Measurements from ENCODE around the gene HOXB3.
"Not testable (repeated sequence)": the region's sequence is repeated elsewhere in the genome, so short reads cannot be mapped to it uniquely, and the experiment has no call there.

Gene HOXB3

DNA sequence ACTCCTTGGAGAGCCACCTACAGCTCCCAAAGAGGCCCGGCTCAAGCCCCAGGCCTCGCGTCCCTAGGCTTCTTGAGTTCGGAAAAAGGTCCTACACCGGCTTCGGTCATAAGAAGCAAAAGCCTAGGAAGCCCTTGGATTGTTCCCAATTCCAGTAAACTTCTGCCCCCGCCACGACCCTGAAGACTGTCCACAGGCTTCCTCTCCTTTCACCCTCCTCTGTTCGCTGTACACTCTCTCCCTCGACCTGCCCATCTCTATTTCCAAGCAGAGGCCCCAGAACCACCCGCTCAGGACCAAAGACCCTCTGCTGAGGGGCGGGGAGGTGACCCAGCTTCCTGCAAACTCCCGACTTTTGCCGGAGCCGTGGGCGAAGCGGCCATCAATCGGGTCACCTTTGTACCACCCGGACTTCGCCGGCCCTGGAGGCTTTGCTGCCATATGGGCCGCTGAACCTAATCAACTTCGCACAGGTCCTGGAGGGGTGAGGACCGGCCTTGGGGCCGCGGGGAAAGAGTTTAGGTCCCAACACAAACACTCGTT is 47.9 kb downstream of the HOXB3 start:
- no peak for DNase-seq

DNA sequence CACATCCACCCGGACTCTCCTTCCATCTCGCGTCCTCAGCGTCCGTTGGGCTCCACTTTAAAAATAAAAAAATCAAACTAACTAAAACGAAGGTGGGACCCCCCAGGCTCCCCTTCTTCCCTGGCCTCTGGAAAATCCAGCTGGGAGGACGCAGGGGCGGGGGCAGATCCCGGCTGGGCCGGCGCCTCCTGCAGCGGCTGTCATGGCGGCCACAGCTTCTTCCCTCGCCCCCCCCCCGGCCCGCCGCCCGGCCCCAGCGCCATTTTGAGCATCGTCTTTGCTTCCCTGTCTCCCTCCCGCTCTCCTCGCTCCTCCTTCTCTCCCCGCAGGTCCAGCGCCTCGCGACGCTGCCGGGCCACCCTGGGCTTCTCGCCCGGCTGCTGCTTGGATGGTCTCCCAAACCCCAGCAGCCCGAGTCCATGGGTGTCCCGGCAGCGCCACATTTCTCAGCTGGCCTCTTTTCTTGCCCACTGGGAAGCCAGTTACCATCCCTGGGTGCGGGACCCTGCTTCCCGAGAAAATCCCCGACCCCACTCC is 48.4 kb downstream of the HOXB3 start:
- DNase-seq: no peak

DNA sequence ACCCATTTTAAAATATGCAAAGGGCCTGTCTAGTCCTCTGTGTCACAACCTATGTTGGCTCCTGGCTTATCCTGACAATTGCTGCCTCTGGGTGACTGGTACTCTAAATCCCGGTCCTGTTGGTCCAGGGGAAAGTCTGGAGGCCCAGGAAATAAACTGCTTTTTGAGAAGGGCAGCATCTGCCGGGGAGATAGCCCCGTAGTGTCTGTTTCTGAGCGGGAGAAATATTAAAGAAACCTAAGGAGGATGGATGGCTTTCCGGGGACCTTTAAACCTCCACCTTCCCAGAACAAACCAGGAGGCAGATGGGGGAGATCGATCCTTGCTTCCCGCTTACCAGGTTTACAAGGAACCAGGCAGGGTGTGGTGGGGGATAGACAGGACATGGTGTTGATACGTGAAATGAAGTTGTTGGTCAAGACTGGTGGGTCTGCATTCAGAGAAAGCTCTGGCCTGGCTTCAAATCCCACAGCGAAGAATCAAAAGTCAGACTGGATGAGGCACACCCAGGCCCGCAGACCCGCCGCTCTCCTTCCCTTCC is 48.9 kb downstream of the HOXB3 start:
- no peak for DNase-seq

DNA sequence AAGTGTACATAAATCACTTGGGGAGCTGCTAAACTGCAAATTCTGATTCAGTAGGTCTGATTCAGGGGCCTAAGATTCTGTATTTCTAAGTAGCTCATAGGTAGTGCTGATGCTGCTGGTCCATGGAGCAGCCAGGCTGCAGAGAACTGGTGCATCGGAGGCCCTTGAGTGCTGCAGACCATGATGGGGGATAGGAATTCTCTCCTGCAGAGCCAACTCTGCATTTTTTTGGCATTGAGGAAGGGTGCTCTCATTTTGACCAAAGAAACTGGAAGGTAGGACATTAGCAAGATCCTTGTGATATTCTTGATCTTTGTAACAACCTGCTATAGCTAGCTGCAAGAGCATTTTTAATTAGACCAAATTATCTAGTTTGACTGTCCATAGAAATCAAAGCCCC is 49.8 kb downstream of the HOXB3 start:
- no peak for DNase-seq

DNA sequence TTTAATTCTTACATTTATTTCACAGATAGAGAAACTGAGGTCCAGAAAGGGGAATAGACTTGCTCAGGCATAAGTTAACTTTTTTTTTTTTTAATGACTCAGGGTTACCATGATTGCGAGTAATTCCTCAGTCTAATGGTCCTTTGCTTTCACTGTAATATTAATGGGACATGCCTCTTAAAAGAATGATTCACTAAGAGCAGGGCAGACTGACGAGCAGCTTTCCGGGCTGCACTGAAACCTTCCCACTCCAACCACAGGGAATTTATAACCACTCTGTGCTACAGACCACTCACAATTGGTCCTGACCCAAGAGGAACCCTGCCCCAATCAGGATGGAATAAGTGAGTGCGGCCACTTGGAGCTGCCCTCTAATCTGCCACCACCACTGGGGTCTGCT is 50.9 kb downstream of the HOXB3 start:
- no peak for DNase-seq

DNA sequence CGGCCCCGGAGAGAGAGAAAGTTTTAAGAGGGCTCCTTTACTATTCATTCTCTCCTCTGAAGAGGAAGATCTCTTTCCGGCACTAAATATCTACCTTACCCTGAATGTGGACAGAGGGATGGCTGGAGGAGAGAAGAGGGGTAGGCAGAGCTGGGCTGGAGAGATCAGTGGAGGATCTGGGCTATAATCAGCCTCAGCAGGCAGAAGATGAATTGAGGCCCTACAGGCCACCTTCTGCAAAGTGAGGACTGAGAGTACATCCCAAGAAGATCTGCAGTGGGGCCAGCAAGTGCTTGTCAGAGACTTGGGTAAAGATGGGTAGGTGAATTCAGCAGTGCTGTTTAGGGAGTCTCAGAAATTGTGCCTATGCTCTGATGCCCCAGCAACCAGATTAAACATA is 52.7 kb downstream of the HOXB3 start:
- no peak for DNase-seq

DNA sequence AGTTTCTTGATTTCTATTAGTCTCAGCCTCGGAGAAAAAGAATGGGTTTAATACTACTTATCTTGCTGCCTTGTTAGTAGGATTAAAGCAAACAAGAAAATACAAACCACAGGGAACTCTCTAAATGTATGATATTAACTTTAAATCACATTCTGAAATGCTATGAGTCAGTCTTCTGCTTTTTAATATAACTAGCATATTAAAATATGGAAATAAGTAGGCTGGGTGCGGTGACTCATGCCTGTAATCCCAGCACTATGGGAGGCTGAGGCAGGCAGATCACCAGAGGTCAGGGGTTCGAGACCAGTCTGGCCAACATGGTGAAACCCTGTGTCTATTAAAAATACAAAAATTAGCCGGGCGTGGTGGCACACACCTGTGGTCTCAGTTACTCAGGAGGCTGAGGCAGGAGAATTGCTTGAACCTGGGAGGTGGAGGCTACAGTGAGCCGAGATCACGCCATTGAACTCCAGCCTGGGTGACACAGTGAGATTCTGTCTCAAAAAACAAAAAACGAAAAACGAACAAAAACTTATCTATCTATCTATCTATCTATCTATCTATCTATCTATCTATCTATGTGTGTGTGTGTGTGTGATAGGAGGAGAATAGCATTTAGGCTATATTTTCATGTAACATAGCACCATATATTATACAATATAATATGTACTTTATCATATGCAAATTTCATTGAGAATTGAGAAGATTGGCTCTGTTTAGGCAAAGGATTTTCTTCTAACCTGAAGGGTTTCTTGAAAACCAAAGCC is 54.1 kb downstream of the HOXB3 start:
- not testable (repeated sequence) for DNase-seq

DNA sequence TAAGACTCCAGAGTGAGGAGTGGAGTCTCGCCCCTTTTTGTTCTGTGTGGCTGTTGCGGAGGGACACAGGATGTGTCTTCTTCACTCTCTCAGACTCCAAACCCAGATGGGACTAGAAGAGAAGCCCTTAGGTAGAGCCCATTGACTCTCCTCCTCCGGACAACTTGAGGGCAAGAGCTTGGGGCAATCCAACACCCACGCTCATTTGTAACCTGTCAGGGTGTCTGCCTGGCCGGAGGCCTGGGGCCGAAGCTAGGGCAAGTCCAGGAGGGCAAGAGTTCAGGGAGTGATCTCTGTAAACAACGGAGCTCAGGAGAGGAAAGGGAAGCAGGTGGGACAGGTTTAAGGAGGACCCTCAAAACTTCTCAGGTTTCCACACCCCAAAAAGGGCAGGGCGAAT is 57.8 kb downstream of the HOXB3 start:
- no peak for DNase-seq

DNA sequence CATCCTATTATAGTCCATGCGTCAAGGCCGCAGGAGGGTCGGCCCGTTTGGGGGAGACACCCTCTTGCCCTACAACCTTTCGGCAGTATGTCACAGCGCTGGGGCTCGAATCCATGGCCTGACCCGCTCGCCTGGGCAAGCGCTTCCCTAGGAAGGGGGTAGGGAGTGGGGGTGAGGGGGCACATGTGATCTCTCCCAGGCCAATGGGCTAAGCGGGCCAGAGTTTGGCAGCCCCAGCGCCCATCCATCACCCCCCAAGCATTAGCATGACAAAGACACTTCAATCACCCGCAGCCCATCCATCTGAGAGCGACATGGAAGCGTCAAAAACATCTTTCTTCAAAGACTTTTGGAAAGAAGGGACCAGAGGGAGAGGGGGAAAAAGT is 59.2 kb downstream of the HOXB3 start, which contains the start of gene HOXB1:
Gene HOXB1, minus strand, starts transcription at position 125 of the 386 bp plus-strand sequence. Its CDS starts 107 bp downstream, at position 18.
- no peak for DNase-seq

DNA sequence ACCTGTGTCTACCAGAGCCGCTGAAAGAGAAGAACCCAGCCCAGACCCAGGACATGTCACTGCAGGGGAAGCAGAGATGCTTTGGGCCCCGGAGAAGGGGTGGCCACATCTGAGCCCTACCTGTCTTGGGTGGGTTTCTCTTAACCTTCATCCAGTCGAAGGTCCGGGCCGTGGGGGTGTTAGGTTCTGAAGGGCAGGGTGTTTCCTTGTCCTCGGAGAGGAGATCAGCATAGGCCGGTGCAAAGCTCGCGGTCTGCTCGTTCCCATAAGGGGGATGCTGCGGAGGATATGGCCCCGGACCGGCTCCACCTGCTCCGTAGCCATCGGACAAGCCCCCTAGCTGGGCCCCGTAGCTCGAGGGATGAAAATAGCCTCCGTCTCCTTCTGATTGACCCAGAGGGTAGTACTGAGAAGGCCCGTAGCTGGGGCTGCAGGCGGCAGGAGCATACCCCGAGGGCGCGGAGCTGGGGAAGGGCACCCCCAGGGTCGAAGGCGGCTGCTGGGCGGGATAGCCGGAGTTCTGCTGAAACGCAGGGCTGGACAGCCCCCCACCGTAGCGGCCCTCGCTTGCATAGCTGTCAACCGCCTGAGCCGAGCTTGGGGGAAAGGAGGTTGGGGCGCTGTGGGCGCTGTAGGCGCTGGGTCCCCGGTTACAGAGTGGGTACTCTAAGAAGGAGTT is 59.7 kb downstream of the HOXB3 start:
- no peak for DNase-seq

DNA sequence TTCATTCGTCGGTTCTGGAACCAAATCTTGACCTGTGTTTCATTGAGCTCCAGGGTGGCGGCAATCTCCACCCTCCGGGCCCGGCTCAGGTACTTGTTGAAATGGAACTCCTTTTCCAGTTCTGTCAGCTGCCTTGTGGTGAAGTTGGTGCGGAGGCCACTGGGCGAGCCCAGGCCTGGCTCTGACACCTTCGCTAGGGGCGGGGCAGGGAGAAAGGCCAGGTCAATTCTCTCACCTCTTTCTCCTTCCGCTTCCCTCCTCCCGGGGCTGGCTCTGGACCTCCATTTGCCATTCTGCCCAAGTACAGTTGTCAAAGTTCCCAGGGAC is 60.4 kb downstream of the HOXB3 start:
- DNase-seq: no peak

DNA sequence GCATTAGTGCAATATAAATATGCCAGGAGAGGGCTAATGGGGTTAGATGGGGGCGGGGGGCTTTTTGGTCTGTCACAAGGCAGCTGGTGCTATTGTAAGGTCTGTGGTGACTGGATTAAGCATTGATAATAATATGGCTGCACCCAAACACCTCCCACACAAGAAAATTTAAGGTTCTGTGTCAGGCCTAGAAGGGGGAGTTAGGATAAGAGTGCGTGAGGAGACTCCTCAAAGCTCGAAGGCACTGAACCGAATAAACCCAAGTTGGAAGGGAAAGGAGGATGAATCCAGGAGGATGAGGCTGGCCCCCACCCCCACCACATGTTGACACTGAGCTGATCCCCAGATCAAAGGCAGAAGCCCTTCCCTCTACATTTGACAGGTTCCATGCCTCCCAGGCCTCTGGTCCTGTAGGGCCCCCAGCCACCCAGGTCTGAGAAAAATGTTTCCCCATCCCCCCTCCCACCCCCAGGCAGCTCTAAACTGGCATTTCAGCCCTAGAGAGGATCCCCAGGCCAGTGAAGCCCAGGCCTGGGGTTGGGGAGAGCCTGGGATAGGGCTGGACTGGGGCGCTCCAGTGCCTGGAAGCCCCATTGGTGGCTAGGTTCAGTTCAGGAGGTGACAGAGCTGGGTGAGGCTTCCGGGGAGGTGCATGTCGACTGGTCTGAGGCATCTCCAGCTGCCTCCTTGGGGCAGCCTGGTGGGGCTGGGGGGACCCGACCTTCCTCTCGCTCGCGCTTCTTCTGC is 60.9 kb downstream of the HOXB3 start:
- no peak for DNase-seq

DNA sequence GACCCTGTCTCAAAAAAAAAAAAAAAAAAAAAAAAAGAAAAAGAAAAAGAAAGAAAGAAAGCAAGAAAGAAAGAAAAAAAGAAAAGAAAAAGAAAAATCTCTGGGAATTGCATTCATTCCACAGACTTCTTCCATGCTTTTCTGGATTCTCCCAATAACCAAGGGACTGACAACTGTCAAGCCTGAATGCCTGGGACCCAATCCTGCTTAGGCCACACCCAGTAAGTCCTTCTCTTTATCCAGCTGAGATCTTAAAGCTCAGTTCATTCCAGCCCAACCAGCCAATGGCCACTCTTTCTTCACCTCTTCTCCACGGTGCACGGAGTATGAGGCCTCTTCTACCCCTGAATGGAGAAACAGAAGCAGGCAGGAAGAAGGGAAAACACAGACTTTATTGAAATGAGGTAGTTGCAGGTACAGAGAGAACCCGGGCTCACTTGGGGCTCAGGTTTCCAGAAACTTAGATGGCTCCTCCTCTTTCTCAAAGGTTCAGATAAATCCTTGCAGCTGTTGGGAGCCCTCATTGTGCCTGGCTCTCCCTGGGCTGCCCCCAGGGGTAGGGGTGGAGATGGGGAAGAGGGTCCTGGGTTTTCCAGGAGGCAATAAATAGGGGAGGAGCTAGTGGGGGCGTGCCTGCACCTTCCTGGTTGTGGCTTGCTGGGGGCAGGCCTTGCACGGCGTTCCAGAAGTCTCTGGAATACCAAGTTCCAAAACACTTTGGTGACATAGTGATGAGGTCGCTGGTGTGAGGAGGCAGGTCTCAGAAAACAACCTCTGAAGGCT is 61.7 kb downstream of the HOXB3 start:
- DNase-seq: no peak

DNA sequence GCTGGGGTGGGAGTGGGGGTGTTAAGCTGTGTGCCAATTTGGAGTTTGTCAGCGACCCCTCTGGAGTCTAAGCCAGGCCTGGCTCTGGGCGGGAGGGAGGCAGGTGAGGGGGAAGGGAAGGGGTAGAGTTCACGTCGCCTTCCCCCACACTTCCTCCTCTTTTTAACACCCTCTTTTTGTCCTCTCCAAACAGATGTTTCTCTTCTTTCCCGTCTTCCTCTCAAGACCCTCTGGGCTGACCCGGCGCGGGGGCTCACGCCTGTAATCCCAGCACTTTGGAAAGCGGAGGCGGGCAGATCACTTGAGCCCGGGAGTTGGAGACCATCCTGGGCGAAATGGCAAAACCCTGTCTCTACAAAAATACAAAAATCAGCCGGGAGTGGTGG is 62.5 kb downstream of the HOXB3 start:
- no peak for DNase-seq

DNA sequence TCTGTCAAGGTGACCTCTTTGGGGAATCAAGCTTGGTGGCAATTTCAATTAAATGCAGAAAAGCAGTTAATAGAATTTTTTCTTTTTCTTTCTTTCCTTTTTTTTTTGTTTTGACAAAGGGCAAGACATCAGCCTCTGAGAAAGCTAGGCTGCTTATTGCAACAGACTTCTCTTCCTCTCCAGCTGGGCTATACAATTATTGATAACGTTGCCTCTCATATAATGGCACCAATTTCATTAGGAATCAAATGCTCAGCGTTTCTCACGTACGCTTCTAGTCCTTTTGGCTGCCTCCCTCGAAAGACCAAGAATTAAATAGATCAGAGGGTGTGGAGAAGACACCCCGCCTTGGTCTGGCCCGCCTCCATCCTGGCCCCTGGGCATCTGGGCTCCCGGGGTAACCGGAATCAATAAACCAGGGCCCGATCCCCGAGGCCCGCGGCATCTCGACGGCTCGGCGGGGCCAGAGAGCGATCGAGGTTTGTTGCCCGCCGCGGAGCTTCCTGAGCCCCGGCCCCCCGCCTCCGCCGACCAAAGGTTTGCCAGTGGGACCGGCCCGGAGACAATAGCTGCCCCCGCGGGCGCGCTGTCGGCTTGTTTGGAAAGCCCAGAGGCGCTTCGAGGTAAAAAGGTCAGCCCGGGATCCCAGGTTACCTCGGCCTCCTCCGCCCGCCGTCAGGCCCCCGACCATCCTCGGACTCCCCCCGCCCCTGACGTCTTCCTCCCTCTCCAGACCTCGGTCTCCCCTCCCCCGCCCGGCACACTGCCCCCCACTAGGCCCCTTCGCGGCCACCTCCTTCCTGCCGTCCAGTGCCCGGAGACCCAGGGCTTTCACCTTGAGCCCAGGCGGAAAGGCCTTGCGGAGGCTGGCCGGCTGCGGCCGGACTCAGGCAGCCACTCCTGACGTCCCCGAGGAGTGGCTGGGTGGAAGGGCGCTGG is 63.2 kb downstream of the HOXB3 start:
- no peak for DNase-seq

DNA sequence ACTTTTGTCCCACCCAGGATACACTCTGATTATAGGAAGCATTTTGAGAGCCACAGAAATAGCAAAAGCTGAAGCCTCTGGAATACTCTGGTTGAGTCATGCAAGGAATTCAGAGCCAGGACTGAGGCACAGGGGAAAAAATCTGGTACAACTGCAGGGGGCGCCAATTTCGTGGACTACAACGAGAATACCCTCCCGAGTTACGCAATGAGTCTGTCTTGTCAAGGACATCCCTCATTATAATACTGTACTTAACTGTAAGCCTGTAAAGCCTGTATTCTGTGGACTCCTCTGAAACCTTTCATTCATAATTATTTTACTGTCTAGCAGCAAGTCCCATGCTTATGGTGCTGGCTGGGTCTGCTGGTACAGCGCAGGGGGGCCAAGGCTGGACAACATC is 67.0 kb downstream of the HOXB3 start:
- no peak for DNase-seq

DNA sequence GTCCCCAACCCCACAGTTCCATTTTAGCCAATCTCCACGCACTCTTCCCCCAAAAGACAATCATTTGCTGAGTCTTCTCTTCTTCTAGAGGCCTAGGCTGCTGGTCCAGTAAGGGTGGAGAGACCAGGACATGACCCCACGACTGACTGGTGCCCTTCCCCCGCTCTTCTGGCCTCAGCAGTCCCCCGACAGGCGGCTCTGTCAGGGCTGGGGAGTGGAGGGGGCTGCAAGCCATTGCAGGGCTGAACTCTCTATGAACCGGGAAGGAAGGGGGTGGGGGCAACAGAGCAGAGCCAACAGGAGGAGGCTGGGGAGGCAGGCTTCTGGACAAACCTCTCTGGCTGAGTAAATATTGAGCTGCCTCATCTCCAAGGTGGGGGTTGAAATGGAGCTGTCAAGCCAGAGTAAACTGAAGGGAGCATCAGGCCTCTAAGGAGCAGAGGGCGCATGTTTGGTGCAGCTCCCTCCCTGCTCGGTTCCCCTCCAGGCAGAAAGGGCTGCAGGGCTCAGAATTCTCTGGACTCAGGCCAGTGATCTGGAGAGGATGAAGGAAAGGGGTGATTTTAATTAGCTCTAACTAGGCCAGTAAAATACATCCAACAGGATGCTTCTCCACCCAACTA is 67.9 kb downstream of the HOXB3 start:
- no peak for DNase-seq

DNA sequence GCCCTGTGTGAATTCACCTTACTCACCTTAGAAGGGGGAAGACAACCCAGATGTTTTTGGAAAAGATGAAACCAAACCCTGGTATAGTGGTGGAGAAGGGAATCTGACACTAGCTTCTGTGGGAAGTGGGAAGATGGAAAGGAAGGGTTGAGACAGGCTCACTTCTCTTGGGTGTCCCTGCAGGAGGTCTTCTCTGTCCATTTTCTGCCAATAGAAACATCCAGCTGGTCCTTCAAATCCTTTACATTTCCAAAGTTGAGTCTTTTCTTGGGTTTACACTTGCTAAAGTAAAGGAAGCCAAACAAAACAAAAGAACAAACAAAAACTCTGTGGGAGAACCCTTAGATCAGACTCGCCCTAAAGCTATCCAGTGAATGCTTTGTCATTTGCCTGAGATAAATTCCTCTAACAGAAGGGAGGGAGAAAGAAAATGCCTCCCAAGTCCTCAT is 69.4 kb downstream of the HOXB3 start:
- no peak for DNase-seq

DNA sequence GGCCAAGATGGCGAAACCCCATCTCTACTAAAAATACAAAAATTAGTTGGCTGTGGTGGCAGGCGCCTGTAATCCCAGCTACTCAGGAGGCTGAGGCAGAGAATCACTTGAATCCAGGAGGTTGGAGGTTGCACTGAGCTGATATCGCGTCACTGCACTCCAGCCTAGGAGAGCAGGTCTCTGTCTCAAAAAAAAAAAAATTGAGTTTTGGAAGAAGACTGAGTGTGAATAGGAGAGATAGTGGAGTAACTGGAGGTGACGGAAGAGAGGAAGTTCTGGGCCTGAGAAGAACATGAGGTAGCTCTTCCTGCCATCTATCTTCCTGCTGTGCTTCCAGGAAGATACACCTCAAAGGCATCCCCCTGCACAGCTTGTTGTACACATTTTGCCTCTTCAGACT is 70.6 kb downstream of the HOXB3 start:
- DNase-seq: no peak

DNA sequence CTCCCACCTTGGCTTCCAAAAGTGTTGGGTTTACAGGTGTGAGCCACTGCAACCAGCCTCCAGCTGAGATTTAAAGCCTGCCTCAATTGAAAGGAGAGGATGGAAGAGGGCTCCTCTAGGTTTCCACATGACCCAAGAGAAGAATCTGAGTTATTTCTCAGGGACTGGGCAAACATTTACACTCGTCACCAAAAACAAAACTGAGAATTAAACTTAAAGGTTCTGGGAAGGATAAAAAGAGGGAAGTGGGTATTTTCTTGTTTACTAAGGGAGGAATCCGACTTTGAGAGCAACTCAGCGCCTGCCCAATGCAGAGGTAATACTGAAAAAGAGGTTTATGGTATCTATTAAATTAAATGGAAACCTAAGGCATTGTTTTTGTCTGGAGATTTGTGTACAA is 72.6 kb downstream of the HOXB3 start:
- DNase-seq: no peak

Measured in NCI-H2171 treated with DMSO at 0.1 percent for 48 hours (cell line).